Measurements from ENCODE around the gene SPRYD3. TPM values are rescaled to one million over a fixed set of nuclear protein-coding genes. Genes with fewer than 3 reads are reported as not detected.

SPRYD3 gene
- total RNA-seq, 1 donor from 2014 or later = 32.3 TPM

- Histone ChIP-seq H3K36me3 (ENCODE audit: control insufficient read depth, insufficient read depth, low read length) (no peaks in the 10 kb centered on the region), H3K27me3 (ENCODE audit: control insufficient read depth, insufficient read depth, low read length) (no peaks in the 10 kb centered on the region), H3K4me3 (ENCODE audit: low read depth, low read length) (peak overlapping the region; percentile 50)
- no peak for DNase-seq (ENCODE audit: low read depth)
- peak; percentile 80 for TF ChIP-seq CTCF (IDR thresholded peaks at IDR 0.05; ENCODE audit: insufficient read depth, low read length, poor library complexity, severe bottlenecking)
Measured at GRCh38 chr12:53053218-53054111, 25.7 kb downstream of the SPRYD3 start.

GRCh38 chr12:53052419-53053217 lies 26.6 kb downstream of the SPRYD3 start:
- DNase-seq (ENCODE audit: low read depth) = no peak
- H3K36me3 ChIP-seq (ENCODE audit: control insufficient read depth, insufficient read depth, low read length) = no peaks in the 10 kb centered on the region
- H3K4me3 ChIP-seq (ENCODE audit: low read depth, low read length) = no peak overlapping the region
- no peak for TF ChIP-seq CTCF (IDR thresholded peaks at IDR 0.05; ENCODE audit: insufficient read depth, low read length, poor library complexity, severe bottlenecking)
- H3K27me3 ChIP-seq (ENCODE audit: control insufficient read depth, insufficient read depth, low read length) = no peaks in the 10 kb centered on the region

GRCh38 chr12:53051881-53052412 lies 27.2 kb downstream of the SPRYD3 start:
- no peak for TF ChIP-seq CTCF (IDR thresholded peaks at IDR 0.05; ENCODE audit: insufficient read depth, low read length, poor library complexity, severe bottlenecking)
- Histone ChIP-seq H3K4me3 (ENCODE audit: low read depth, low read length) (no peak overlapping the region), H3K27me3 (ENCODE audit: control insufficient read depth, insufficient read depth, low read length) (no peaks in the 10 kb centered on the region), H3K36me3 (ENCODE audit: control insufficient read depth, insufficient read depth, low read length) (no peaks in the 10 kb centered on the region)
- DNase-seq (ENCODE audit: low read depth) = no peak

GRCh38 chr12:53051058-53051880 lies 27.9 kb downstream of the SPRYD3 start:
- H3K27me3 ChIP-seq (ENCODE audit: control insufficient read depth, insufficient read depth, low read length) = no peaks in the 10 kb centered on the region
- no peak for DNase-seq (ENCODE audit: low read depth)
- H3K4me3 ChIP-seq (ENCODE audit: low read depth, low read length) = no peak overlapping the region
- no peak for TF ChIP-seq CTCF (IDR thresholded peaks at IDR 0.05; ENCODE audit: insufficient read depth, low read length, poor library complexity, severe bottlenecking)
- no peaks in the 10 kb centered on the region for H3K36me3 ChIP-seq (ENCODE audit: control insufficient read depth, insufficient read depth, low read length)

GRCh38 chr12:53050426-53051057 lies 28.6 kb downstream of the SPRYD3 start:
- DNase-seq (ENCODE audit: low read depth) = no peak
- Histone ChIP-seq H3K4me3 (ENCODE audit: low read depth, low read length) (peak overlapping the region; percentile 32), H3K36me3 (ENCODE audit: control insufficient read depth, insufficient read depth, low read length) (no peaks in the 10 kb centered on the region), H3K27me3 (ENCODE audit: control insufficient read depth, insufficient read depth, low read length) (no peaks in the 10 kb centered on the region)
- no peak for TF ChIP-seq CTCF (IDR thresholded peaks at IDR 0.05; ENCODE audit: insufficient read depth, low read length, poor library complexity, severe bottlenecking)

Data from kidney epithelial cell (primary cell).